H1 (cell line): ENCODE results near the gene NAV3. TPM values are rescaled to one million over a fixed set of nuclear protein-coding genes. Genes with fewer than 3 reads are reported as not detected.

Experiments
- CTCF ChIA-PET: fragments of 300-600 bp; sonication (Branson Sonifier 250); formaldehyde crosslinking; loops from one replicate; lab custom pipeline; 2021; ENCODE audit not compliant: partially characterized antibody; lab: Charles Lee
- POLR2A ChIA-PET: fragments of 300-600 bp; sonication (Branson Sonifier 250); formaldehyde crosslinking; loops from one replicate; lab custom pipeline; 2021; ENCODE audit warnings: inconsistent platforms; ENCODE audit not compliant: partially characterized antibody; lab: Charles Lee
- DNase-seq, 2 experiments: peaks; one replicate each; pipeline versions ENCODE4 v3.0.0 to v3.0.0-alpha.2; 2010 to 2022; ENCODE audit warnings: low spot score in 2 of 2, low read depth in 1 of 2, mixed read lengths in 1 of 2
- FAIRE-seq: peaks from 2 replicates; lab custom pipeline; 2011; peaks lifted over from hg19 to GRCh38; lab: Jason Lieb, UNC
- H2AFZ ChIP-seq: 2 replicates; pipeline ENCODE4 v1.8.1; 2012; ENCODE audit warnings: low read length, inconsistent platforms
- H2AK5ac ChIP-seq: 2 replicates; pipeline ENCODE4 v1.6.1; 2013; ENCODE audit warnings: low read depth, low read length
- H2BK120ac ChIP-seq: replicated peaks from 2 replicates; pipeline ENCODE3; 2013; ENCODE audit warnings: low read depth, low read length, inconsistent platforms
- H2BK12ac ChIP-seq: 2 replicates; pipeline ENCODE4 v1.6.1; 2013; ENCODE audit warnings: low read depth, low read length
- H2BK15ac ChIP-seq: 2 replicates; pipeline ENCODE4 v1.6.1; 2013; ENCODE audit warnings: low read length
- H2BK20ac ChIP-seq: 2 replicates; pipeline ENCODE4 v1.6.1; 2013; ENCODE audit warnings: low read length
- H2BK5ac ChIP-seq: 2 replicates; pipeline ENCODE4 v1.6.1; 2013; ENCODE audit warnings: low read depth, low read length
- H3K14ac ChIP-seq: 2 replicates; pipeline ENCODE4 v1.6.1; 2013; ENCODE audit warnings: inconsistent platforms; ENCODE audit not compliant: insufficient read length
- H3K18ac ChIP-seq: 2 replicates; pipeline ENCODE4 v1.6.1; 2013; ENCODE audit warnings: low read length; ENCODE audit errors: extremely low read depth
- H3K23ac ChIP-seq: 2 replicates; pipeline ENCODE4 v1.6.1; 2013; ENCODE audit warnings: inconsistent platforms; ENCODE audit not compliant: insufficient read length
- H3K23me2 ChIP-seq: 2 replicates; pipeline ENCODE4 v1.6.1; 2013; ENCODE audit warnings: low read depth, low read length
- H3K27ac ChIP-seq: 2 replicates; pipeline ENCODE4 v1.6.1; 2011; ENCODE audit warnings: low read depth, low read length, inconsistent platforms
- H3K27me3 ChIP-seq, 4 experiments: replicated peaks in 1 of 4; 1 replicate in 1 of 4; 2 replicates in 3 of 4; pipeline versions ENCODE4 v1.6.1 to v1.8.1; 2011 to 2013; ENCODE audit warnings: low read length in 3 of 4, mild to moderate bottlenecking in 3 of 4, inconsistent platforms in 2 of 4, mixed read lengths in 2 of 4, moderate library complexity in 1 of 4; ENCODE audit not compliant: control insufficient read depth in 3 of 4, insufficient read depth in 3 of 4; ENCODE audit errors: extremely low read depth in 1 of 4
- H3K36me3 ChIP-seq, 4 experiments: 2 replicates each; pipeline versions ENCODE4 v1.6.1 to v1.8.1; 2011 to 2013; ENCODE audit warnings: mild to moderate bottlenecking in 4 of 4, low read length in 3 of 4, moderate library complexity in 2 of 4, control low read depth in 1 of 4, inconsistent platforms in 1 of 4; ENCODE audit not compliant: insufficient read depth in 4 of 4, control insufficient read depth in 2 of 4
- H3K4ac ChIP-seq: replicated peaks from 2 replicates; pipeline ENCODE3; 2013; ENCODE audit warnings: low read length, low read depth, mixed read lengths, inconsistent platforms; ENCODE audit not compliant: insufficient read length
- H3K4me1 ChIP-seq, 4 experiments: replicated peaks in 1 of 4; 1 replicate in 1 of 4; 2 replicates in 3 of 4; pipeline versions ENCODE4 v1.6.1 to v1.8.1; 2011 to 2013; ENCODE audit warnings: low read length in 3 of 4, inconsistent platforms in 2 of 4, mixed read lengths in 1 of 4; ENCODE audit not compliant: insufficient read depth in 4 of 4, control insufficient read depth in 3 of 4
- H3K4me2 ChIP-seq, 2 experiments: 2 replicates each; pipeline versions ENCODE4 v1.6.1 to v1.8.1; 2011 to 2013; ENCODE audit warnings: low read depth in 2 of 2, low read length in 2 of 2, control low read depth in 1 of 2, inconsistent platforms in 1 of 2, mild to moderate bottlenecking in 1 of 2; ENCODE audit not compliant: insufficient read depth in 1 of 2
- H3K4me3 ChIP-seq, 4 experiments: fragments of 200-600, 300-600 bp in 1 of 4; sonication (generic), shearing (Covaris generic), sonication (Bioruptor Twin) in 1 of 4; 2 replicates each; pipeline versions ENCODE4 v1.5.1 to v1.8.1; 2011 to 2016; ENCODE audit warnings: low read length in 4 of 4, low read depth in 3 of 4, control low read depth in 2 of 4, inconsistent platforms in 2 of 4, mild to moderate bottlenecking in 2 of 4, mixed read lengths in 1 of 4, moderate library complexity in 1 of 4; ENCODE audit not compliant: insufficient read depth in 2 of 4; ENCODE audit errors: extremely low read depth in 1 of 4
- H3K56ac ChIP-seq: replicated peaks from 2 replicates; pipeline ENCODE3; 2013; ENCODE audit warnings: low read depth, mild to moderate bottlenecking, mixed read lengths, low read length, inconsistent platforms; ENCODE audit not compliant: insufficient read length
- H3K79me1 ChIP-seq: 2 replicates; pipeline ENCODE4 v1.6.1; 2013; ENCODE audit warnings: low read depth, low read length, control low read depth
- H3K79me2 ChIP-seq, 2 experiments: 2 replicates each; pipeline versions ENCODE4 v1.6.1 to v1.8.1; 2012 to 2013; ENCODE audit warnings: low read length in 2 of 2, mild to moderate bottlenecking in 2 of 2, inconsistent platforms in 1 of 2; ENCODE audit not compliant: insufficient read depth in 2 of 2, control insufficient read depth in 1 of 2
- H3K9ac ChIP-seq, 4 experiments: replicated peaks in 1 of 4; 1 replicate in 1 of 4; 2 replicates in 3 of 4; pipeline versions ENCODE4 v1.6.1 to v1.8.1; 2011 to 2013; ENCODE audit warnings: low read depth in 3 of 4, low read length in 3 of 4, control low read depth in 2 of 4, mild to moderate bottlenecking in 2 of 4, moderate library complexity in 2 of 4, inconsistent platforms in 1 of 4; ENCODE audit errors: extremely low read depth in 1 of 4
- H3K9me3 ChIP-seq, 2 experiments: 2 replicates each; pipeline versions ENCODE4 v1.6.1 to v1.8.1; 2012 to 2013; ENCODE audit warnings: mild to moderate bottlenecking in 2 of 2, moderate library complexity in 2 of 2, control low read depth in 1 of 2, inconsistent platforms in 1 of 2, low read depth in 1 of 2, low read length in 1 of 2, mixed read lengths in 1 of 2; ENCODE audit not compliant: insufficient read depth in 2 of 2
- H4K20me1 ChIP-seq, 2 experiments: replicated peaks in 1 of 2; 2 replicates each; pipeline versions ENCODE3 to v1.8.1; 2011 to 2013; ENCODE audit warnings: inconsistent platforms in 2 of 2, low read length in 2 of 2, mild to moderate bottlenecking in 1 of 2; ENCODE audit not compliant: insufficient read depth in 2 of 2, control insufficient read depth in 1 of 2
- H4K5ac ChIP-seq: 2 replicates; pipeline ENCODE4 v1.6.1; 2013; ENCODE audit warnings: low read length, low read depth, mixed read lengths, inconsistent platforms; ENCODE audit not compliant: insufficient read length
- H4K8ac ChIP-seq: 2 replicates; pipeline ENCODE4 v1.8.0; 2013; ENCODE audit warnings: mild to moderate bottlenecking, moderate library complexity, low read length, inconsistent platforms; ENCODE audit not compliant: insufficient read depth; ENCODE audit errors: extremely low read depth
- H4K91ac ChIP-seq: replicated peaks from 2 replicates; pipeline ENCODE3; 2013; ENCODE audit warnings: low read length, mixed read lengths, inconsistent platforms; ENCODE audit not compliant: insufficient read length
- BACH1 ChIP-seq: IDR thresholded peaks from 2 replicates; pipeline ENCODE4 v1.6.1; 2012; ENCODE audit warnings: low read length, improper control_type of control experiment
- CEBPB ChIP-seq: IDR thresholded peaks from 2 replicates; pipeline ENCODE4 v1.6.1; 2012; ENCODE audit warnings: low read depth, low read length
- EP300 ChIP-seq, 2 experiments: IDR thresholded peaks; 1 replicate in 1 of 2; 2 replicates in 1 of 2; pipeline ENCODE4 v1.6.1; 2011 to 2012; ENCODE audit warnings: low read depth in 2 of 2, low read length in 2 of 2, mild to moderate bottlenecking in 2 of 2, borderline replicate concordance in 1 of 2, inconsistent platforms in 1 of 2, moderate library complexity in 1 of 2
- KDM4A ChIP-seq: IDR thresholded peaks from one replicate; pipeline ENCODE4 v1.7.1; 2012; ENCODE audit warnings: low read depth, mild to moderate bottlenecking, moderate library complexity, low read length, inconsistent platforms; ENCODE audit not compliant: severe bottlenecking
- SUZ12 ChIP-seq: fragments of 200-600 bp; sonication (generic); IDR thresholded peaks from 2 replicates; pipeline ENCODE4 v1.6.1; 2012; ENCODE audit warnings: mild to moderate bottlenecking, inconsistent platforms, low read length, moderate library complexity, mixed read lengths
- TAF1 ChIP-seq: IDR thresholded peaks from 2 replicates; pipeline ENCODE4 v1.6.1; 2011; ENCODE audit warnings: mild to moderate bottlenecking, low read depth, low read length
- TBP ChIP-seq: IDR thresholded peaks from 2 replicates; pipeline ENCODE4 v1.6.1; 2011; ENCODE audit warnings: low read depth, low read length, improper control_type of control experiment
- ZNF274 ChIP-seq: IDR thresholded peaks from 2 replicates; pipeline ENCODE4 v1.7.0; 2012; ENCODE audit warnings: low read length, borderline replicate concordance; ENCODE audit errors: extremely low read depth
- polyA plus RNA-seq, 7 experiments: library from polyadenylated mRNA; depleted of rRNA in 3 of 7; stranded (reverse) in 5 of 7; unstranded in 2 of 7; fragments of >200 nt in 5 of 7; fragments of 200-250 nt in 2 of 7; gene quantifications; 1 replicate in 5 of 7; 2 replicates in 1 of 7; 4 replicates in 1 of 7; pipeline versions ENCODE4 v1.2.1 to v1.2.3, GENCODE V29; 2011 to 2013; ENCODE audit warnings: missing spikeins in 2 of 7, mixed read lengths in 2 of 7
- total RNA-seq: library from RNA; stranded (reverse); fragmentation: NEBNext Ultra II Directional; extraction: Animal tissue kit (Norgen Biotek cat#: 25700); gene quantifications from 2 replicates; pipeline ENCODE4 v1.2.1, GENCODE V29; 2021
- TF ChIP-seq, protein P1 (sequence below): IDR thresholded peaks from 2 replicates; pipeline ENCODE4 v1.6.1; 2012; ENCODE audit warnings: inconsistent platforms
- TF ChIP-seq, protein P2 (sequence below): IDR thresholded peaks from 2 replicates; pipeline ENCODE4 v1.6.1; 2012; ENCODE audit warnings: inconsistent platforms
- TF ChIP-seq, protein P3 (sequence below), 3 experiments: IDR thresholded peaks; 1 replicate in 2 of 3; 2 replicates in 1 of 3; pipeline versions ENCODE4 v1.5.1 to v1.6.1; 2011; ENCODE audit warnings: low read length in 3 of 3, mild to moderate bottlenecking in 3 of 3, inconsistent platforms in 2 of 3, low read depth in 1 of 3, moderate library complexity in 1 of 3; ENCODE audit not compliant: insufficient read depth in 1 of 3; ENCODE audit errors: control extremely low read depth in 1 of 3

NAV3 gene
- total and polyA plus RNA-seq, 2 of the 8 experiments (the other 6 are each of a cell fraction or from before 2014, with no cell fraction given) = 0.47 to 5.0 TPM

- no peak overlapping the region for H3K23ac ChIP-seq
- no peak overlapping the region for H3K56ac ChIP-seq
- H3K14ac ChIP-seq = no peak overlapping the region
- no peak overlapping the region for H3K4me2 ChIP-seq
- CTCF ChIA-PET = no interaction called here
- H3K9me3 ChIP-seq = no peaks in the 10 kb centered on the region; a peak in 1 of 4 replicates
- H2BK20ac ChIP-seq = no peak overlapping the region
- H2BK15ac ChIP-seq = no peak overlapping the region
- FAIRE-seq = no peak
- H2BK120ac ChIP-seq = no peak overlapping the region
- H3K4me1 ChIP-seq = peaks cover 0 to 8% (median 0%) of the 10 kb centered on the region in 4 experiments; a peak in 2 of 7 replicates
- H2BK12ac ChIP-seq = no peak overlapping the region
- no peaks in the 10 kb centered on the region for H3K23me2 ChIP-seq
- no peak overlapping the region for H4K91ac ChIP-seq
- no peak overlapping the region for H3K18ac ChIP-seq
- no peak for DNase-seq
- no peak overlapping the region for H3K27ac ChIP-seq
- H2AFZ ChIP-seq = no peak overlapping the region
- H3K4ac ChIP-seq = no peak overlapping the region
- H3K79me1 ChIP-seq = no peaks in the 10 kb centered on the region
- H4K5ac ChIP-seq = no peak overlapping the region
- H2BK5ac ChIP-seq = no peak overlapping the region
- H3K36me3 ChIP-seq = no peaks in the 10 kb centered on the region
- H2AK5ac ChIP-seq = no peak overlapping the region
- H4K20me1 ChIP-seq = no peaks in the 10 kb centered on the region
- H3K9ac ChIP-seq = no peak overlapping the region
- H3K27me3 ChIP-seq = peaks cover 0 to 1% (median 0%) of the 10 kb centered on the region in 4 experiments; a peak in 1 of 7 replicates
- H3K4me3 ChIP-seq = no peak overlapping the region
- H3K79me2 ChIP-seq = no peaks in the 10 kb centered on the region
- H4K8ac ChIP-seq = no peak overlapping the region
- POLR2A ChIA-PET = interaction anchor here (1.2 kb wide), 1 partner anchor 58 kb away, joined by 3 read pairs; no protein-coding TSS in a partner anchor
- no peak for TF ChIP-seq CEBPB
- no peak for TF ChIP-seq ZNF274
- no peak for TF ChIP-seq KDM4A
- TF ChIP-seq, protein P1, sequence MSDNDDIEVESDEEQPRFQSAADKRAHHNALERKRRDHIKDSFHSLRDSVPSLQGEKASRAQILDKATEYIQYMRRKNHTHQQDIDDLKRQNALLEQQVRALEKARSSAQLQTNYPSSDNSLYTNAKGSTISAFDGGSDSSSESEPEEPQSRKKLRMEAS = no peak
- no peak for TF ChIP-seq TBP
- no peak for TF ChIP-seq SUZ12
- TF ChIP-seq, protein P2, sequence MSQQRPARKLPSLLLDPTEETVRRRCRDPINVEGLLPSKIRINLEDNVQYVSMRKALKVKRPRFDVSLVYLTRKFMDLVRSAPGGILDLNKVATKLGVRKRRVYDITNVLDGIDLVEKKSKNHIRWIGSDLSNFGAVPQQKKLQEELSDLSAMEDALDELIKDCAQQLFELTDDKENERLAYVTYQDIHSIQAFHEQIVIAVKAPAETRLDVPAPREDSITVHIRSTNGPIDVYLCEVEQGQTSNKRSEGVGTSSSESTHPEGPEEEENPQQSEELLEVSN = no peak
- no peak for TF ChIP-seq BACH1
- no peak for TF ChIP-seq EP300 (IDR thresholded peaks at IDR 0.05; ENCODE audit: borderline replicate concordance in 1 of 2, low read depth in 2 of 2, low read length in 2 of 2)
- TF ChIP-seq, protein P3, sequence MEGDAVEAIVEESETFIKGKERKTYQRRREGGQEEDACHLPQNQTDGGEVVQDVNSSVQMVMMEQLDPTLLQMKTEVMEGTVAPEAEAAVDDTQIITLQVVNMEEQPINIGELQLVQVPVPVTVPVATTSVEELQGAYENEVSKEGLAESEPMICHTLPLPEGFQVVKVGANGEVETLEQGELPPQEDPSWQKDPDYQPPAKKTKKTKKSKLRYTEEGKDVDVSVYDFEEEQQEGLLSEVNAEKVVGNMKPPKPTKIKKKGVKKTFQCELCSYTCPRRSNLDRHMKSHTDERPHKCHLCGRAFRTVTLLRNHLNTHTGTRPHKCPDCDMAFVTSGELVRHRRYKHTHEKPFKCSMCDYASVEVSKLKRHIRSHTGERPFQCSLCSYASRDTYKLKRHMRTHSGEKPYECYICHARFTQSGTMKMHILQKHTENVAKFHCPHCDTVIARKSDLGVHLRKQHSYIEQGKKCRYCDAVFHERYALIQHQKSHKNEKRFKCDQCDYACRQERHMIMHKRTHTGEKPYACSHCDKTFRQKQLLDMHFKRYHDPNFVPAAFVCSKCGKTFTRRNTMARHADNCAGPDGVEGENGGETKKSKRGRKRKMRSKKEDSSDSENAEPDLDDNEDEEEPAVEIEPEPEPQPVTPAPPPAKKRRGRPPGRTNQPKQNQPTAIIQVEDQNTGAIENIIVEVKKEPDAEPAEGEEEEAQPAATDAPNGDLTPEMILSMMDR (IDR thresholded peaks at IDR 0.05; ENCODE audit: control extremely low read depth in 1 of 3, insufficient read depth in 1 of 3, low read depth in 1 of 3, low read length in 3 of 3) = no peak
- no peak for TF ChIP-seq TAF1
Measured at GRCh38 chr12:77785211-77785610, 45.5 kb upstream of the NAV3 start.
